Astrocyte of the spinal cord (primary cell): ENCODE results near the gene DNAH7.
"Not testable (repeated sequence)": the region's sequence is repeated elsewhere in the genome, so short reads cannot be mapped to it uniquely, and the experiment has no call there.

Experiments used
- DNase-seq: peaks from one replicate; pipeline ENCODE4 v3.0.0; 2011; ENCODE audit warnings: low read depth, low spot score
- H3K4me3 ChIP-seq: 2 replicates; pipeline ENCODE4 v1.5.1; 2011; ENCODE audit warnings: low read depth, mild to moderate bottlenecking, low read length, moderate library complexity
- in situ Hi-C: cut with HindIII; loops from 2 replicates; pipeline ENCODE4 v1.10.0; 2017; ENCODE audit warnings: low sequenced_read_pairs
- TF ChIP-seq, protein P1 (sequence below): IDR thresholded peaks from 2 replicates; pipeline ENCODE4 v1.5.1; 2012; ENCODE audit warnings: low read depth, mild to moderate bottlenecking, low read length, inconsistent platforms

DNAH7 gene

DNA sequence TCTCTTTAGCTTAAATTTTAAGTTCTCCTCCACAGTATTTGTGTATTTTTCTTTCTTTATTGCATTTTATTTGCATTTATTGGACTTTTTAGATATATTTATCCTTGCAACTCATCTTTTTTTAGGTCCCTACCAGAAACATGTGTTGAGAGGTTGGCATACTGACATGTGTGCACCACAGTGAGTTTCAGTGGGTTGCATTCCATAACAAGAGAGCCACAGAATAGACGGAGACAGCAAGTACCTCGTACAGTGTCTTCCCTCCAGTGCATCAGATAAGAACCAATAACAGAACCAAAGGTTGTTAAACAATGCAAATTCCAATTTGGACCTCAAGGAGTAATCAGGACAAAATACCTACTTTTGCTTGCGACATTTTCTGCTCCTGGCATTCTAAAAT lies 111.9 kb downstream of the DNAH7 start:
- no peak overlapping the region for H3K4me3 ChIP-seq
- no peak for DNase-seq
- TF ChIP-seq, protein P1, sequence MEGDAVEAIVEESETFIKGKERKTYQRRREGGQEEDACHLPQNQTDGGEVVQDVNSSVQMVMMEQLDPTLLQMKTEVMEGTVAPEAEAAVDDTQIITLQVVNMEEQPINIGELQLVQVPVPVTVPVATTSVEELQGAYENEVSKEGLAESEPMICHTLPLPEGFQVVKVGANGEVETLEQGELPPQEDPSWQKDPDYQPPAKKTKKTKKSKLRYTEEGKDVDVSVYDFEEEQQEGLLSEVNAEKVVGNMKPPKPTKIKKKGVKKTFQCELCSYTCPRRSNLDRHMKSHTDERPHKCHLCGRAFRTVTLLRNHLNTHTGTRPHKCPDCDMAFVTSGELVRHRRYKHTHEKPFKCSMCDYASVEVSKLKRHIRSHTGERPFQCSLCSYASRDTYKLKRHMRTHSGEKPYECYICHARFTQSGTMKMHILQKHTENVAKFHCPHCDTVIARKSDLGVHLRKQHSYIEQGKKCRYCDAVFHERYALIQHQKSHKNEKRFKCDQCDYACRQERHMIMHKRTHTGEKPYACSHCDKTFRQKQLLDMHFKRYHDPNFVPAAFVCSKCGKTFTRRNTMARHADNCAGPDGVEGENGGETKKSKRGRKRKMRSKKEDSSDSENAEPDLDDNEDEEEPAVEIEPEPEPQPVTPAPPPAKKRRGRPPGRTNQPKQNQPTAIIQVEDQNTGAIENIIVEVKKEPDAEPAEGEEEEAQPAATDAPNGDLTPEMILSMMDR, result no peak
- in situ Hi-C loops, result no loop called here

- DNase-seq, result no peak
- TF ChIP-seq, protein P1, result no peak
- no peak overlapping the region for H3K4me3 ChIP-seq
- in situ Hi-C loops, result no loop called here
These were observed 123.6 kb downstream of the DNAH7 start for GRCh38 chr2:195945056-195945455.

- in situ Hi-C loops, result no loop called here
- TF ChIP-seq, protein P1, result no peak
These were observed 131.5 kb downstream of the DNAH7 start for GRCh38 chr2:195937176-195937575.

DNA sequence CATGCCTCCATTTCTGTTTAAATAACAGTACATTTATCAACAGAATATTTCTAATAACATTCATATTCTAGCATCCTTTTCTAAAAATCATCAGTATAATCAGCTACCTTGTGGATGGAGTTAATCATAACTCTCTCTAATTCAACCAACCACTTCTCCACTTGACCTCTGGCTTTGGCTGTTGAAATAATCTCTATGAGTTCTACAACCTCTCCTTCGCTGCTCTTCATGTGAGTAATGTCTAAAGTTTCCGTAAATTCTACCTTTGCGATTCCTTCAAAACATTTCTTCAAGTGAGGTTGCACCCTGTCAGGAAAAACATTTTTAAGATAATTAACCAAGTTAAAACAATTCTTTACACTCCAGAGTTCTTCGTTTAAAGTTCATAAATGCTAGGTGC lies 134.2 kb downstream of the DNAH7 start:
- no peak overlapping the region for H3K4me3 ChIP-seq
- in situ Hi-C loops, result no loop called here
- DNase-seq, result no peak
- TF ChIP-seq, protein P1, result no peak

More at GRCh38 chr2:195937176-195937575, 131.5 kb downstream of the DNAH7 start:
- no peak for DNase-seq
- H3K4me3 ChIP-seq, result no peak overlapping the region

- no peak for DNase-seq
- in situ Hi-C loops, result no loop called here
- no peak overlapping the region for H3K4me3 ChIP-seq
- TF ChIP-seq, protein P1, result no peak
These were observed 139.1 kb downstream of the DNAH7 start for GRCh38 chr2:195929531-195929930.

GRCh38 chr2:195925120-195925519 lies 143.5 kb downstream of the DNAH7 start:
- no peak overlapping the region for H3K4me3 ChIP-seq
- TF ChIP-seq, protein P1, result no peak
- no peak for DNase-seq
- in situ Hi-C loops, result no loop called here

DNA sequence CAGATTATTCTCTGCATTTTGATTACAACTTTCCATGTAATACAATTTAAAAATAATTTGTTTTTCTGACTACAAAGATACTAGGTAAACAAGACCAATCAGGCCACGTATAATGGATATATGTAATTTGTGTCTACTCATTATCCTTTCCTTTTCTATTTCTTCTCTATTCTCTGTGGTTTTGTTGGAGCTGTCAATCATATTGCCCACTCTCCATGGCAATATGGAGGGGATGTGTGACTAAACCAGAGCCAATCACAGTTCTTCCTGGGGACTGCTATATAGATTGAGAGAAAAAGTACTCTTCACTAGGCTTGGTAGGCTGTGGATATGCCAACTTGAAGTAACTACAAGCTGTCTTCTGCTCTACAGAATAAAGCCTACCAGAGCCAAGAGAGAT lies 144.7 kb downstream of the DNAH7 start:
- in situ Hi-C loops, result no loop called here
- TF ChIP-seq, protein P1, result no peak
- H3K4me3 ChIP-seq, result no peak overlapping the region
- no peak for DNase-seq

GRCh38 chr2:195917021-195917600 lies 151.5 kb downstream of the DNAH7 start:
- DNase-seq, H3K4me3 ChIP-seq, in situ Hi-C loops: not testable (repeated sequence)
